IPS-18a (cell line): ENCODE measurements around the gene ABHD8.
A peak's percentile ranks its signal among the peaks of the same experiment; 100 is the strongest.

Experiments
- H3K27ac ChIP-seq: one replicate; pipeline ENCODE4 v1.5.1; 2013; ENCODE audit warnings: low read length
- H3K27me3 ChIP-seq: one replicate; pipeline ENCODE4 v1.6.1; 2013; ENCODE audit warnings: mild to moderate bottlenecking, low read length; ENCODE audit not compliant: control insufficient read depth, insufficient read depth
- H3K36me3 ChIP-seq: one replicate; pipeline ENCODE4 v1.6.1; 2013; ENCODE audit warnings: low read depth, low read length; ENCODE audit not compliant: control insufficient read depth
- H3K4me1 ChIP-seq: one replicate; pipeline ENCODE4 v1.6.1; 2013; ENCODE audit warnings: low read depth, low read length; ENCODE audit not compliant: control insufficient read depth
- H3K4me3 ChIP-seq: one replicate; pipeline ENCODE4 v1.5.1; 2013; ENCODE audit warnings: low read length
- H3K9ac ChIP-seq: one replicate; pipeline ENCODE4 v1.6.1; 2013; ENCODE audit warnings: mild to moderate bottlenecking, low read length, moderate library complexity
- H3K9me3 ChIP-seq: one replicate; pipeline ENCODE4 v1.6.1; 2013; ENCODE audit warnings: low read depth, low read length; ENCODE audit not compliant: control insufficient read depth

Gene ABHD8

GRCh38 chr19:17339088-17339741 lies 36.0 kb upstream of the ABHD8 start:
- Histone ChIP-seq H3K36me3 (peaks cover 6% of the 10 kb centered on the region), H3K27me3 (no peaks in the 10 kb centered on the region), H3K4me3 (no peak overlapping the region), H3K9ac (no peak overlapping the region), H3K27ac (no peak overlapping the region), H3K9me3 (no peaks in the 10 kb centered on the region), H3K4me1 (peaks cover 9% of the 10 kb centered on the region)

- no peak overlapping the region for H3K27ac ChIP-seq
- H3K9me3 ChIP-seq: no peaks in the 10 kb centered on the region
- peaks cover 12% of the 10 kb centered on the region for H3K4me1 ChIP-seq
- peak overlapping the region; percentile 85 for H3K4me3 ChIP-seq
- H3K9ac ChIP-seq: peak overlapping the region; percentile 71
- H3K27me3 ChIP-seq: no peaks in the 10 kb centered on the region
- H3K36me3 ChIP-seq: peaks cover 6% of the 10 kb centered on the region
Measured at GRCh38 chr19:17338433-17339078, 35.3 kb upstream of the ABHD8 start.

GRCh38 chr19:17337675-17338432 lies 34.6 kb upstream of the ABHD8 start:
- H3K4me3 ChIP-seq: peak overlapping the region; percentile 85
- peaks cover 12% of the 10 kb centered on the region for H3K4me1 ChIP-seq
- H3K27me3 ChIP-seq: no peaks in the 10 kb centered on the region
- peak overlapping the region; percentile 71 for H3K9ac ChIP-seq
- H3K9me3 ChIP-seq: no peaks in the 10 kb centered on the region
- H3K27ac ChIP-seq: peak overlapping the region; percentile 55
- peaks cover 6% of the 10 kb centered on the region for H3K36me3 ChIP-seq

- Histone ChIP-seq H3K9ac (peak within 1 kb of the TSS; percentile 71), H3K27ac (peak within 1 kb of the TSS; percentile 55), H3K4me3 (peak within 1 kb of the TSS; percentile 85), H3K4me1 (peaks cover 12% of the 10 kb centered on the region), H3K36me3 (peaks cover 6% of the 10 kb centered on the region), H3K9me3 (no peaks in the 10 kb centered on the region), H3K27me3 (no peaks in the 10 kb centered on the region)
Measured at GRCh38 chr19:17336872-17337674, 33.8 kb upstream of the ABHD8 start, which contains the start of gene GTPBP3. TSS of gene GTPBP3 (plus strand) at chr19:17337553. CDS start at chr19:17337612, 59 bp downstream.

GRCh38 chr19:17335575-17335974 lies 32.4 kb upstream of the ABHD8 start:
- Histone ChIP-seq H3K4me1 (peaks cover 8% of the 10 kb centered on the region), H3K27ac (no peak overlapping the region), H3K9me3 (no peaks in the 10 kb centered on the region), H3K36me3 (no peaks in the 10 kb centered on the region), H3K27me3 (no peaks in the 10 kb centered on the region), H3K9ac (no peak overlapping the region), H3K4me3 (no peak overlapping the region)

- peaks cover under 1% of the 10 kb centered on the region for H3K27me3 ChIP-seq
- H3K4me3 ChIP-seq: peak within 1 kb of the TSS; percentile 72
- peaks cover 8% of the 10 kb centered on the region for H3K4me1 ChIP-seq
- H3K36me3 ChIP-seq: no peaks in the 10 kb centered on the region
- H3K9ac ChIP-seq: peak within 1 kb of the TSS; percentile 57
- no peak within 1 kb of the TSS for H3K27ac ChIP-seq
- H3K9me3 ChIP-seq: no peaks in the 10 kb centered on the region
Measured at GRCh38 chr19:17334414-17335409, 31.5 kb upstream of the ABHD8 start, which contains the start of gene ANO8. TSS of gene ANO8 (minus strand) at chr19:17334855. CDS start at chr19:17334670, 185 bp downstream.

GRCh38 chr19:17333611-17334413 lies 30.6 kb upstream of the ABHD8 start:
- Histone ChIP-seq H3K36me3 (no peaks in the 10 kb centered on the region), H3K27me3 (peaks cover 9% of the 10 kb centered on the region), H3K9me3 (no peaks in the 10 kb centered on the region), H3K4me1 (peaks cover 8% of the 10 kb centered on the region), H3K27ac (no peak overlapping the region), H3K4me3 (peak overlapping the region; percentile 72), H3K9ac (peak overlapping the region; percentile 57)

GRCh38 chr19:17332677-17333581 lies 29.7 kb upstream of the ABHD8 start:
- Histone ChIP-seq H3K4me1 (peaks cover 3% of the 10 kb centered on the region), H3K9me3 (no peaks in the 10 kb centered on the region), H3K36me3 (no peaks in the 10 kb centered on the region), H3K4me3 (no peak overlapping the region), H3K27ac (no peak overlapping the region), H3K27me3 (peaks cover 9% of the 10 kb centered on the region), H3K9ac (no peak overlapping the region)

GRCh38 chr19:17332360-17332676 lies 29.1 kb upstream of the ABHD8 start:
- peaks cover 9% of the 10 kb centered on the region for H3K27me3 ChIP-seq
- H3K4me3 ChIP-seq: no peak overlapping the region
- H3K36me3 ChIP-seq: no peaks in the 10 kb centered on the region
- no peak overlapping the region for H3K27ac ChIP-seq
- H3K9me3 ChIP-seq: no peaks in the 10 kb centered on the region
- peaks cover 3% of the 10 kb centered on the region for H3K4me1 ChIP-seq
- H3K9ac ChIP-seq: no peak overlapping the region
